HL-60 (cell line): ENCODE results near the gene KCNQ5.

ENCODE experiments used
- DNase-seq, 2 experiments: peaks; one replicate each; pipeline ENCODE4 v3.0.0-alpha.2; 2010 to 2020; ENCODE audit warnings: low read depth in 1 of 2, low spot score in 1 of 2
- H3K27ac ChIP-seq: fragments of 250-450 bp; sonication (Bioruptor Pico); replicated peaks from 2 replicates; pipeline ENCODE4 v1.5.1; 2020; ENCODE audit warnings: mild to moderate bottlenecking, moderate library complexity
- H3K27me3 ChIP-seq: fragments of 250-450 bp; sonication (Bioruptor Pico); 2 replicates; pipeline ENCODE4 v1.5.1; 2021; ENCODE audit warnings: mild to moderate bottlenecking, moderate library complexity; ENCODE audit not compliant: insufficient read depth, poor library complexity, severe bottlenecking
- H3K4me3 ChIP-seq: replicated peaks from 2 replicates; pipeline ENCODE4 v1.5.1; 2011; ENCODE audit warnings: mild to moderate bottlenecking, control low read depth, low read length; ENCODE audit not compliant: insufficient read depth
- GABPA ChIP-seq: IDR thresholded peaks from 2 replicates; pipeline ENCODE4 v1.6.1; 2012; ENCODE audit warnings: low read depth
- POLR2AphosphoS5 ChIP-seq: IDR thresholded peaks from 2 replicates; pipeline ENCODE4 v1.6.1; 2012; ENCODE audit warnings: low read depth
- SPI1 ChIP-seq: IDR thresholded peaks from 2 replicates; pipeline ENCODE4 v1.6.1; 2012; ENCODE audit warnings: low read depth, mild to moderate bottlenecking, borderline replicate concordance
- TF ChIP-seq, protein P1 (sequence below): IDR thresholded peaks from 2 replicates; pipeline ENCODE4 v1.6.1; 2012; ENCODE audit warnings: low read depth; ENCODE audit not compliant: insufficient replicate concordance
- TF ChIP-seq, protein P2 (sequence below): IDR thresholded peaks from one replicate; pipeline ENCODE4 v1.5.1; 2011; ENCODE audit warnings: low read length, control low read depth, inconsistent platforms; ENCODE audit not compliant: insufficient read depth

KCNQ5 gene

DNA sequence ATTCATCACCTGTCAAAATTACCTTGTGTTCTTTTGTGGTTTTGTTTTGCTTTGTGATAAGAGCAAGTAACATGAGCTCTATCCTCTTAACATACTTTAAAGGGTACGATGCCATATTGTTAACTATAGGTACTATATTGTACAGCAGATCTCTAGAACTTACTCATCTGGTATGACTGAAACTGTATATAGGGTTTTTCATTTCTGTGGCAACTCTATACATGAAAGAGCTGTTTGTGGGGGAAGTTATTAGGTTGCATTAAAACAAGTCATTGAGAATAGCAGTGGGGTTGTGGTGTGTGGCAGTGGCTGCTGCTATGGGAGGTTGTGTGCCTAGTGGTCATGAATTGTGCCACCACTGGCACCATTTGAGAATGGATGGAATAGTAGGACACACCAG, 268.4 kb downstream of the KCNQ5 start:
- Histone ChIP-seq H3K27me3 (no peaks in the 10 kb centered on the region), H3K4me3 (no peak overlapping the region), H3K27ac (no peak overlapping the region)
- TF ChIP-seq GABPA (no peak), POLR2AphosphoS5 (no peak), SPI1 (no peak)
- TF ChIP-seq, protein P1, sequence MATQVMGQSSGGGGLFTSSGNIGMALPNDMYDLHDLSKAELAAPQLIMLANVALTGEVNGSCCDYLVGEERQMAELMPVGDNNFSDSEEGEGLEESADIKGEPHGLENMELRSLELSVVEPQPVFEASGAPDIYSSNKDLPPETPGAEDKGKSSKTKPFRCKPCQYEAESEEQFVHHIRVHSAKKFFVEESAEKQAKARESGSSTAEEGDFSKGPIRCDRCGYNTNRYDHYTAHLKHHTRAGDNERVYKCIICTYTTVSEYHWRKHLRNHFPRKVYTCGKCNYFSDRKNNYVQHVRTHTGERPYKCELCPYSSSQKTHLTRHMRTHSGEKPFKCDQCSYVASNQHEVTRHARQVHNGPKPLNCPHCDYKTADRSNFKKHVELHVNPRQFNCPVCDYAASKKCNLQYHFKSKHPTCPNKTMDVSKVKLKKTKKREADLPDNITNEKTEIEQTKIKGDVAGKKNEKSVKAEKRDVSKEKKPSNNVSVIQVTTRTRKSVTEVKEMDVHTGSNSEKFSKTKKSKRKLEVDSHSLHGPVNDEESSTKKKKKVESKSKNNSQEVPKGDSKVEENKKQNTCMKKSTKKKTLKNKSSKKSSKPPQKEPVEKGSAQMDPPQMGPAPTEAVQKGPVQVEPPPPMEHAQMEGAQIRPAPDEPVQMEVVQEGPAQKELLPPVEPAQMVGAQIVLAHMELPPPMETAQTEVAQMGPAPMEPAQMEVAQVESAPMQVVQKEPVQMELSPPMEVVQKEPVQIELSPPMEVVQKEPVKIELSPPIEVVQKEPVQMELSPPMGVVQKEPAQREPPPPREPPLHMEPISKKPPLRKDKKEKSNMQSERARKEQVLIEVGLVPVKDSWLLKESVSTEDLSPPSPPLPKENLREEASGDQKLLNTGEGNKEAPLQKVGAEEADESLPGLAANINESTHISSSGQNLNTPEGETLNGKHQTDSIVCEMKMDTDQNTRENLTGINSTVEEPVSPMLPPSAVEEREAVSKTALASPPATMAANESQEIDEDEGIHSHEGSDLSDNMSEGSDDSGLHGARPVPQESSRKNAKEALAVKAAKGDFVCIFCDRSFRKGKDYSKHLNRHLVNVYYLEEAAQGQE = no peak
- TF ChIP-seq, protein P2, sequence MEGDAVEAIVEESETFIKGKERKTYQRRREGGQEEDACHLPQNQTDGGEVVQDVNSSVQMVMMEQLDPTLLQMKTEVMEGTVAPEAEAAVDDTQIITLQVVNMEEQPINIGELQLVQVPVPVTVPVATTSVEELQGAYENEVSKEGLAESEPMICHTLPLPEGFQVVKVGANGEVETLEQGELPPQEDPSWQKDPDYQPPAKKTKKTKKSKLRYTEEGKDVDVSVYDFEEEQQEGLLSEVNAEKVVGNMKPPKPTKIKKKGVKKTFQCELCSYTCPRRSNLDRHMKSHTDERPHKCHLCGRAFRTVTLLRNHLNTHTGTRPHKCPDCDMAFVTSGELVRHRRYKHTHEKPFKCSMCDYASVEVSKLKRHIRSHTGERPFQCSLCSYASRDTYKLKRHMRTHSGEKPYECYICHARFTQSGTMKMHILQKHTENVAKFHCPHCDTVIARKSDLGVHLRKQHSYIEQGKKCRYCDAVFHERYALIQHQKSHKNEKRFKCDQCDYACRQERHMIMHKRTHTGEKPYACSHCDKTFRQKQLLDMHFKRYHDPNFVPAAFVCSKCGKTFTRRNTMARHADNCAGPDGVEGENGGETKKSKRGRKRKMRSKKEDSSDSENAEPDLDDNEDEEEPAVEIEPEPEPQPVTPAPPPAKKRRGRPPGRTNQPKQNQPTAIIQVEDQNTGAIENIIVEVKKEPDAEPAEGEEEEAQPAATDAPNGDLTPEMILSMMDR = no peak
- no peak for DNase-seq

DNA sequence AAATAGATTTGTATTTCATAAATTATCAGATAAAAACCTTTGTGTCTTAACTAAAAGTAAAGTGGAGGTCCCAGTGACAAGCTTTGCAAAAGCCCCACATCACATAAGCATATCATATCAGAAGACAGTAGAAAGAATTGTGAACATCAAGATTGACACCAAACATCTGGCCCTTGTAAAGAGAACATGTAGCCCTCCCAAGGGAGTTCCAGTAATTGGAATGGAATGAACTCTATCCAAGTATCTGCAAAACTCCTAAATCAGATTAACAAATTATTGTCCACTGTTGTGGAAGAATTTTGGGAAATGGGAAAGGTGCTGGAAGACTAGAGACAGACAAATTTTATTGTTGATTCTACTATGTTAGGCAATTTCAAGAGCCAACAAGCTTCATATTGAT, 268.8 kb downstream of the KCNQ5 start:
- H3K27ac ChIP-seq = no peak overlapping the region
- TF ChIP-seq, protein P1 = no peak
- TF ChIP-seq GABPA (no peak), SPI1 (no peak), POLR2AphosphoS5 (no peak)
- TF ChIP-seq, protein P2 = no peak

DNA sequence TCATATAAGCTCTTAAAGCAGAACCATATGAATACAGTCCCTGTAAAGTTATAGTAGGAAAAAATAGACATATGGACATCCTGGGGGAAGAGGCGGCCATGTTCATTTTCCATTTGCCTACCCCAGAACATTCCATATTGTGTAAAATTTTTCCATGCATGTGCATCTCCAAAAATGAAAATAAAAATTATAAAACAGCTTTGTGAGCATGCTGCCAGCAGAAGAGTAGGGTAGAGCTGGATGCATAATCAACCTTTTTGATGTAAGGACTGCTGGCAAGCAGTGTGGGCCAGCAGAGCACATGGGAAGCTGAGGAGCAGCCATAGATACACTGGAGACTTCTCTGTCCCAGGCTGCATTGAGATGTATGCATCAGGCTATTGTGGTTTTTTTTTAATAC, 271.0 kb downstream of the KCNQ5 start:
- H3K27ac ChIP-seq = no peak overlapping the region
- no peak overlapping the region for H3K4me3 ChIP-seq
- TF ChIP-seq, protein P1 = no peak
- TF ChIP-seq, protein P2 = no peak
- no peak for TF ChIP-seq GABPA
- no peak for TF ChIP-seq POLR2AphosphoS5
- TF ChIP-seq SPI1 = no peak
- no peaks in the 10 kb centered on the region for H3K27me3 ChIP-seq
- DNase-seq = no peak

More for the DNA sequence above, 268.8 kb downstream of the KCNQ5 start:
- DNase-seq = no peak
- Histone ChIP-seq H3K4me3 (no peak overlapping the region), H3K27me3 (no peaks in the 10 kb centered on the region)
